Nephron (organoid): Measurements from ENCODE around the gene NOP16.

Source experiments
- H3K27ac Mint-ChIP-seq, 3 experiments: 2 replicates each; pipeline ENCODE4 v1.8.0; 2020; ENCODE audit warnings: mixed read lengths in 3 of 3, mild to moderate bottlenecking in 2 of 3, moderate library complexity in 1 of 3
- H3K27me3 Mint-ChIP-seq: 2 replicates; pipeline ENCODE4 v1.8.0; 2021; ENCODE audit warnings: low read depth, mild to moderate bottlenecking, moderate library complexity, mixed read lengths
- H3K36me3 Mint-ChIP-seq: 2 replicates; pipeline ENCODE4 v1.8.0; 2020; ENCODE audit warnings: low read depth, mixed read lengths
- H3K4me1 Mint-ChIP-seq: 2 replicates; pipeline ENCODE4 v1.8.0; 2020; ENCODE audit warnings: mixed read lengths
- H3K4me3 Mint-ChIP-seq, 3 experiments: 2 replicates each; pipeline ENCODE4 v1.8.0; 2020; ENCODE audit warnings: mild to moderate bottlenecking in 3 of 3, mixed read lengths in 3 of 3, moderate library complexity in 2 of 3
- H3K9me3 Mint-ChIP-seq: 2 replicates; pipeline ENCODE4 v1.8.0; 2020; ENCODE audit warnings: mixed read lengths
- TF ChIP-seq, protein P1 (sequence below), 3 experiments: fragments of 200-600 bp; sonication (generic); IDR thresholded peaks; one replicate each; pipeline ENCODE4 v1.5.0; 2021; ENCODE audit warnings: antibody characterized with exemption in 3 of 3; ENCODE audit not compliant: unreplicated experiment in 3 of 3

NOP16 gene, protein sequence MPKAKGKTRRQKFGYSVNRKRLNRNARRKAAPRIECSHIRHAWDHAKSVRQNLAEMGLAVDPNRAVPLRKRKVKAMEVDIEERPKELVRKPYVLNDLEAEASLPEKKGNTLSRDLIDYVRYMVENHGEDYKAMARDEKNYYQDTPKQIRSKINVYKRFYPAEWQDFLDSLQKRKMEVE

DNA sequence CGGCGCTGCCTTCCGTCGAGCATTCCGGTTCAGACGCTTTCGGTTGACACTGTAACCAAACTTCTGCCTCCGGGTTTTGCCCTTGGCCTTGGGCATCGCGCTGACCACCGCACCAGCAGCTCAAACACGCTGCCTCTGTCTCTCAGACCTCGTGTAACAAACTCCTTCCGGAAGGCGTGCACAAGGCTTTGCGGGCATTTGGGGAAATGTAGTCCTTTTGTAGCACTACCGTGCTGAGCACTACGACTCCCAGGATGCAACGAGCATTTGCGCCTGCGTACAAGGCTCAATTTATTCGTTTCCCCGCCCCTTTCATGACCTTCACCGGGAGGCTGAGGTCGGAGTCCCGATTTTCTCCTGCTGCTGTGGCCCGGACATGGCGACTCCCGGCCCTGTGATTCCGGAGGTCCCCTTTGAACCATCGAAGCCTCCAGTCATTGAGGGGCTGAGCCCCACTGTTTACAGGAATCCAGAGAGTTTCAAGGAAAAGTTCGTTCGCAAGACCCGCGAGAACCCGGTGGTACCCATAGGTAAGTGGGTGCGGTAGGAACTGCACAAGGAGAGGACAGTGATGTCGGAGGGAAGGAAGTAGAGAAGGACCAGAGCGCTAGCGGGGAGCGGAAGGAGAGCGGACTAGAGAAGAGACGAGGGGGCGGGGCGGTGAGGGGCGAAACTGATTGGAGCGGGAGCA lies at the start of gene NOP16, which contains the start of gene HIGD2A:
TSS of gene NOP16 (minus strand) at position 155 of the 691 bp plus-strand sequence. CDS start at position 96, 59 bp downstream.
TSS of gene HIGD2A (plus strand) at position 308 of the 691 bp plus-strand sequence. CDS start at position 377, 69 bp downstream.
- H3K4me1 Mint-ChIP-seq = peaks cover 19% of the 10 kb centered on the region
- H3K9me3 Mint-ChIP-seq = no peaks in the 10 kb centered on the region
- H3K27me3 Mint-ChIP-seq = no peaks in the 10 kb centered on the region
- TF ChIP-seq, protein P1, sequence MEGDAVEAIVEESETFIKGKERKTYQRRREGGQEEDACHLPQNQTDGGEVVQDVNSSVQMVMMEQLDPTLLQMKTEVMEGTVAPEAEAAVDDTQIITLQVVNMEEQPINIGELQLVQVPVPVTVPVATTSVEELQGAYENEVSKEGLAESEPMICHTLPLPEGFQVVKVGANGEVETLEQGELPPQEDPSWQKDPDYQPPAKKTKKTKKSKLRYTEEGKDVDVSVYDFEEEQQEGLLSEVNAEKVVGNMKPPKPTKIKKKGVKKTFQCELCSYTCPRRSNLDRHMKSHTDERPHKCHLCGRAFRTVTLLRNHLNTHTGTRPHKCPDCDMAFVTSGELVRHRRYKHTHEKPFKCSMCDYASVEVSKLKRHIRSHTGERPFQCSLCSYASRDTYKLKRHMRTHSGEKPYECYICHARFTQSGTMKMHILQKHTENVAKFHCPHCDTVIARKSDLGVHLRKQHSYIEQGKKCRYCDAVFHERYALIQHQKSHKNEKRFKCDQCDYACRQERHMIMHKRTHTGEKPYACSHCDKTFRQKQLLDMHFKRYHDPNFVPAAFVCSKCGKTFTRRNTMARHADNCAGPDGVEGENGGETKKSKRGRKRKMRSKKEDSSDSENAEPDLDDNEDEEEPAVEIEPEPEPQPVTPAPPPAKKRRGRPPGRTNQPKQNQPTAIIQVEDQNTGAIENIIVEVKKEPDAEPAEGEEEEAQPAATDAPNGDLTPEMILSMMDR (IDR thresholded peaks at IDR 0.05; ENCODE audit: unreplicated experiment in 3 of 3) = no peak
- peaks cover 28% of the 10 kb centered on the region for H3K36me3 Mint-ChIP-seq
- H3K27ac Mint-ChIP-seq = peak within 1 kb of the TSS; percentile 95 to 100 (median 99)
- H3K4me3 Mint-ChIP-seq = peak within 1 kb of the TSS; percentile 96 to 98 (median 97)

DNA sequence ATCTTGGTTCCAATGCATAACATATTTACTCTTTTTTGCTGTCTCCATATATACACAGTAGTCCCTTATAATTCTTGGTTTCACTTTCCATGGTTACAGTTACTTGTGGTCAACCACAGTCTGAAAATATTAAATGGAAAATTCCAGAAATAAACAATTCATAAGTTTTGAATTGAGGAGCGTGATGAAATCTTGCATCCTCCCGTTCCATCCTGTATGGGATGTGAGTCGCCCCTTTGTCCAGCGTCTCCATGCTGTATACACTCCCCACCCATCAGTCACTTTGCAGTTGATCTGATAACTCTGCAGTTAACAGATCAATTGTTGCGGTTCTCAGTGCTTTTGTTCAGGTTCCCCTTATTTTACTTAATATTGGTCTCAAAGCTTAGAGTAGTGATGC lies 48.3 kb upstream of the NOP16 start:
- no peak overlapping the region for H3K4me3 Mint-ChIP-seq
- H3K27me3 Mint-ChIP-seq = peaks cover 8% of the 10 kb centered on the region

DNA sequence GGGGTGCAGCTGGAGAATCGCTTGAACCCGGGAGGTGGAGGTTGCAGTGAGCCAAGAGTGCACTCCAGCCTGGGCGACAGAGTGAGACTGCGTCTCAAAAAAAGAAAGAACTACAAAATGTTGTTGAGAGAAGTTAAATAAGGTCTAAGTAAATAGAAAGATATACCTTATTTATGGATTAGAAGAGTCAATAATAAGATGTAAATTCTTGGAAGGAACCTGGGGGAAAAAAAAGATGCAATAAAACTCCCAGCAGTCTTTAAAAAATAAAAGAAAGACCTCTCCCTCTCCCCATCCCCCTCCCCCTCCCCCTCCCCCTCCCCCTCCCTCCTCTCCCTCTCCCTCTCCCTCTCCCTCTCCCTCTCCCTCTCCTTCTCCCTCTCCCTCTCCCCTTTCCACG lies 44.3 kb upstream of the NOP16 start:
- Mint-ChIP-seq H3K36me3 (peaks cover 3% of the 10 kb centered on the region), H3K4me1 (no peaks in the 10 kb centered on the region), H3K27ac (no peak overlapping the region), H3K4me3 (no peak overlapping the region), H3K9me3 (peaks cover 4% of the 10 kb centered on the region), H3K27me3 (peaks cover 4% of the 10 kb centered on the region)
- TF ChIP-seq, protein P1 (IDR thresholded peaks at IDR 0.05; ENCODE audit: unreplicated experiment in 3 of 3) = no peak

More for the DNA sequence above, 48.3 kb upstream of the NOP16 start:
- H3K27ac Mint-ChIP-seq = no peak overlapping the region
- H3K4me1 Mint-ChIP-seq = no peaks in the 10 kb centered on the region
- TF ChIP-seq, protein P1 (IDR thresholded peaks at IDR 0.05; ENCODE audit: unreplicated experiment in 3 of 3) = no peak
- peaks cover 3% of the 10 kb centered on the region for H3K36me3 Mint-ChIP-seq
- H3K9me3 Mint-ChIP-seq = peaks cover 4% of the 10 kb centered on the region

DNA sequence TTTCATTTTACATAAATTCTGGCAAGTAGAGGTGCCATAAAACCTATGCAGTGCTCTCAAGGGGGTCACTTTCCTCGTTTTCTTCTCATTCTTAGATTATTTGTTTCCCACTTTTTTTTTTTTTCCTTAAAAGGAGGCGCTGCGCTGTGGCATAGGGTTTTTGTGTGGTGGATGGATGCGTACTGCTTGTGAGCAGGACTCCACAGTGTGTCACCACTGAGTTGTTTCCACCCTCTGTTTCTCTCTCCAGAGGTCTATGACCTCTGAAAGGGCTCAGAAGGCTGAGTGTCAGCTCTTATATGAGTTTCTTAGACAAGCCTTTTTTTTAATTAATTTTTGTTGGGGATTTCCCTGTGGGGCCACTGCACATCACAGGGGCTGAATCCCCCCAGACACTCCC lies 41.6 kb upstream of the NOP16 start:
- Mint-ChIP-seq H3K9me3 (peaks cover 7% of the 10 kb centered on the region), H3K36me3 (peaks cover 3% of the 10 kb centered on the region), H3K4me1 (no peaks in the 10 kb centered on the region), H3K27me3 (peaks cover 4% of the 10 kb centered on the region), H3K27ac (no peak overlapping the region), H3K4me3 (no peak overlapping the region)
- TF ChIP-seq, protein P1 (IDR thresholded peaks at IDR 0.05; ENCODE audit: unreplicated experiment in 3 of 3) = no peak

DNA sequence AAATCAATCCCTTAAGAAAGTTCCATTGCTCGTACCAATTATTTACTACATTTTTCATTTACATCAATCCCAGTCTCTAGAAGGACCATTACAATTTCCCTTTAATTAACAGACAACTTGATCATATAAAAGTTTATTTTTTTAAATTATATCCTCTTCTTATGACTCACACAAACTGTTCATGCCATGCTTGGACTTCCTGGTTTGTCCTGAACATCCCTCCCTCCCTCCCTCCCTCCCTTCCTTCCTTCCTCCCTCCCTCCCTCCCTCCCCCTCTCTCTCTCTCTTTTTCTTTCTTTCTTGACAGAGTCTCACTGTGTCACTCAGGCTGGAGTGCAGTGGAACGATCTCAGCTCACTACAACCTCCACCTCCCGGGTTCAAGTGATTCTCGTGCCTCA lies 39.6 kb upstream of the NOP16 start:
- Mint-ChIP-seq H3K4me1 (no peaks in the 10 kb centered on the region), H3K27ac (no peak overlapping the region), H3K27me3 (peaks cover 4% of the 10 kb centered on the region), H3K36me3 (peaks cover 3% of the 10 kb centered on the region), H3K9me3 (peaks cover 7% of the 10 kb centered on the region), H3K4me3 (no peak overlapping the region)
- TF ChIP-seq, protein P1 (IDR thresholded peaks at IDR 0.05; ENCODE audit: unreplicated experiment in 3 of 3) = no peak
